ENCODE results near the gene KIAA0040.
A peak's percentile ranks its signal among the peaks of the same experiment; 100 is the strongest.

The KIAA0040 gene

DNA sequence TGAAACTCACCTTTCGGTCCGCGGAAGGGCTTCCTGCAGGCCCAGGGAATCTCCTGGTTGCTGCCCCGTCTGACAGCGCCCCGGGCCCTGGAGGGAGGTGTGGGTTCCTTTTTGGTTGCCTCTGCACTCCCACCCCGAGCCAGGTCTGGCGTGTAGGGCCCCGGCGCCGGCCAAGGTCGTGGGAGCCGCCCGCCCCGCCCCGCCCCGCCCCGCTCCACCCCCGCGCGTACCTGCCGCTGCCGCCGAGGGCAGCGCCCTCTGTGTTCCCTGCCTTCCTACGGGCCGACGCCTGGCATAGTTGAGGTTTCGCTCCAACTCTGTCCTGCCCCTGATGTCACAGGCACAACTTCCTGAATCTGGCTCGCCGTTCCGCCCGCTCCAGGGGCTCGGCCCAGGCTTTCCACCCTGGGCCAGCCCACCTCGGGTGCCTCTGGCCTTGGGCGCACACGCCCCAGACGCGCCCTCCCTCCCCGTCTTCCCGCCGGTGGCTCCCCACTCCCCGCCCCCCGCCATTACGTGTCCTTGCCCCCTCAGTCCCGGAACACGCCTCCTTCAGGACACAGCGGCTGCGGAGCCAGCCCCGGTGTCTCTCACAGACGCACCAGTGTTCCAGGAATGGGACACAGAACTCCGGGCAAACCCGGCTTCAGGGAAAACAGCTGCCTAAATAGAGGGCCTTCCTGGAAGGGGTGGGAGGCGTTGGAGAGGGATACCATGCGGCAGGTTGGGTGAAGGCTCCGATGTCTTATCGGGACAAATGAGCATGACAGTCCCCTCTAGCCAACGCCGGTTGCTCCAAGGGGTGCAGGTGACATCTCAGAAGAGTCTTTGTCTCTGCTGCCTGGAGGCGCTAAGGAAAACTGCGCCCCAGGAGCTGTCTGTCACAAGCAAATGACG lies at the start of gene KIAA0040:
KIAA0040 (minus strand) TSS at position 147 of the 897 bp plus-strand sequence. CDS start 31,763 bp downstream, outside the sequence.
- DNase-seq = peak in 1 of 2 experiments; percentile 57

DNA sequence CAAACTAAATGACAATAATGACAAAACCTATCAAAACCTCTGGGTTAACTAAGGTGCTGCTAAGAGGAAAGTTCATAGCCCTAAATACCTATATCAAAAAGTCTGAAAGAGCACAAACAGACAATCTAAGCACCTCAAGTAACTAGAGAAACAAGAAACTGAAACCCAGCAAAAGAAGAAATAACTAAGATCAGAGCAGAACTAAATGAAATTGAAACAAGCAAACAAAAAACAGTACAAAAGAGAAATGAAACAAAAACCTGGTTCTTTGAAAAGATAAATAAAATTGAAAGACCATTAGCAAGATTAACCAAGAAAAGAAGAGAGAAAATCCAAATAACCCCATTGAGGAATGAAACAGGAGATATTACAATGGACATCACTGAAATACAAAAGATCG lies 44.8 kb upstream of the KIAA0040 start:
- DNase-seq = no peak

- DNase-seq = no peak
These were observed 42.1 kb upstream of the KIAA0040 start for GRCh38 chr1:175234639-175235038.

GRCh38 chr1:175232335-175232734 lies 39.8 kb upstream of the KIAA0040 start:
- DNase-seq = no peak

DNA sequence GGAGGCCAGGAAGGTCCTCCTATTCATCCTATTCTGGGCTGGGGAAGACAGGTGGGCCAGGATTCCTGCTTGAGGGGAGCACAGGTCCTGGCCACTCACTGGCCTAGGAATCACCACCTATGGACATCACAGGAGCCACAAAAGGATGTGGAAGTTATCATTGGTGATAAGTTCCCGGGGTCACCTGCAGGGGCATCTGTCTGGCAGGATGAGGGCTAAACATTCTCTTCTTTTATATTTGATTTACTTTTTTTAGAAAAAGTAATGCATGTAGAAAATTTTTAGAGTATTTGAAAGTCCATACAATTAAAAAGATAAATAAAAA lies 33.2 kb upstream of the KIAA0040 start:
- DNase-seq = no peak

DNA sequence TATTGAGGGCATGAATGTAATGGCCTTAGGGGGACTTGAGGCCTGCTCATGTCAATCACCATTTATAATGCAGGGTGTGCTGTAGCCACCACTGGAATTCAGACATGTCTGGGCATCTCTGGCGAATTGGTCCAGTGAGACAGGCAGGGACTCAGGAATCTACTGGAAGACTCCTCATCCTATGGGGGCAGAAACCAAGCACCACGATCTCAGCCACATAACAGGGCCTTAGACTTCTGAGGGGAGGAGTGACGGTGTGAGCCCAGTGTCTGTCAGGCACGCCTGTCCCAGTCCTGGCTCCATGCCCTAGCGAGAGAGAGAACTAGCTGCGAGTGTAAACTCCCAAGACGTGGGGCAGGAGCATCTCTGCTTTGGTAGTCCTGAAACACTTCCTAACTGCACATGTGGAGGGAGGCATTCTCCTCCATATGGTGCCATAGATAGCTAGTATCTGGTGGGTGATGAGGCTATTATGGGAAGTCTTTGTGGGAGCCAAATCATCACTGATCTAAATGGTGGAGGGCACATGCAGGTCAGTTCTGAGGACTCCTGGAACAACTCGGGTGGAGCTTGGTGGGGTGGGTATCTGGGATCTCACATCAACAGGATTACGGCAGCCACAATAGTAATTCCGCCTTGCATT lies 29.8 kb upstream of the KIAA0040 start:
- no peak for DNase-seq

DNA sequence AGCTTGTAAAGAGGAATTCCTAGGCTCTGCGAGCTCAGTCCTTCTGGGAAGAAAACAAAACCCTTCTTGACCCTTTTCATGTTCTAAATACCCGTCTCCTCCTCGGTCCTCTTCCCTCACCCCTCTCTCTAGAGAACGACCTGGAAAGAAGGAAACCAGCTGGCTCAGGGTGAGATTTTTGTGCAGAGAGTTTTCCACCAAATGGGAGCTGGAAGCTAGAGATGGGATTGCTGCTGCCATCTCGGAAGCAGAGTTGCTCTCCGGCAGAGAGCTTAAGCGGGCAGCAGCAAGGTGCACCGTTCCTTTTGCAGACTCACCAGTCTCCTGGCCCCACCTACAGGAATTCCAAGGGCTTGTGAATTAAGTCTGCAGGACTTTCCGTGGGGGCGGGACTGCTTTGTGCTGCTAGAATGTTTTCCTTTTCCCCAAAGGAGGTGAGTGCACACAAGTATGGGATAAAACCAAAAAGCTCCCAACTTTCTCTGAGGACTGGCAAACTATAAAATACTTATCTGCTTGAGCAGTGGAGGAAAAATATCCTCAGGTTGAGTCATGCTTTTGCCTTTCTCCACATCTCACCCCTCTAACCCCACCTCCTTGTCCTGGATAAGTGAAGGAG lies 29.1 kb upstream of the KIAA0040 start:
- no peak for DNase-seq

DNA sequence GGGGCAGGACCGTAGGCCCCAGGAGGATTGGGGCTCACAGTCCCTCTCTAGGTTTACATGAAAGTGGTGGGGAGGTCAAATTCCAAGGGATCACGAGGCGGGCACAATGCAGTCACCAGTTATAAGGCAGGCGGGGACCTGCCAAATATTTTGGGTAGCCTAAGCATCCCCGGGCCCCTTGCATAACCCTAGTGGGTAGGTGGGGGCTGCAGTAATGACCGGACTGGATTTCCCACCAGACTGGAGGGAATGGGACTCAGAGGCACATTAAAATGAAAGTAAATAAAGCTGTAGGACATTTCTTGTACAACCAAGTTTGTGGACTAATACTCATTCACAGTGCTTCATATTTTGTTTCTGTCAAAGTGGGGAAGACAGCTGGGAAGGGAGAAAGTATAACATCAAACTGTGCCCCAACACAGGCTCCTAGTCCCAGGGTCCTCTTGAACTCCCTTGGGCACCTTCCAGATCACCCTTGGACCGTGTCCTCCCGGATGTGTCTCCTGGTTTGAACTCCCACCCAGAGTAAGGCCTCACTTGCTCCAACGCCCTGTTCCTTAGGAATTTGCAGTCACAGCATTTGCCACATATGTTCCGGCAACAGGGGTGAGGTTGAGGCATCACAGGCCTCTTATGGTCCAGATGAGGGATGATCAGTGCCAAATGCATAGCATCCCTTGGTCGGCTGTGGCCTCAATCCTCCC lies 28.4 kb upstream of the KIAA0040 start:
- no peak for DNase-seq

DNA sequence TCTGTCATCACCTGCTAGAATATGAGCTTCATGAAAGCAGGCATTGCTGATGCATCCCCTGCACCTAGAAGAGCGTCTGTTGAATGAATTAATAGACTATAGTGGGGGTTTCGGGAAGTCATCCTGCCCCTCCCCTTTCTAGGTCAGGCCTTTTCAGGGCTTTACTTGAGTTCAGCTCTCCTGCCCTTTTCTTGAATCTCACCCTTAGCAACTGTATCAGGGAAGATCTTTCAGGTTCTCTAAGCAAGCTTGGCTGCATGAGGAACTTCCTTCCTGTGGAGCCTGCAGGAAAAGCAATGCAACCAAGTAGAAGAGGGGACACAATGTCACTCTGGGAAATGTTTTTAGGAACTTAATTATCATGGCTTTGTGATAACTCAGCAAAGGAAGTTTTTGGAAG lies 27.2 kb upstream of the KIAA0040 start:
- DNase-seq = no peak

DNA sequence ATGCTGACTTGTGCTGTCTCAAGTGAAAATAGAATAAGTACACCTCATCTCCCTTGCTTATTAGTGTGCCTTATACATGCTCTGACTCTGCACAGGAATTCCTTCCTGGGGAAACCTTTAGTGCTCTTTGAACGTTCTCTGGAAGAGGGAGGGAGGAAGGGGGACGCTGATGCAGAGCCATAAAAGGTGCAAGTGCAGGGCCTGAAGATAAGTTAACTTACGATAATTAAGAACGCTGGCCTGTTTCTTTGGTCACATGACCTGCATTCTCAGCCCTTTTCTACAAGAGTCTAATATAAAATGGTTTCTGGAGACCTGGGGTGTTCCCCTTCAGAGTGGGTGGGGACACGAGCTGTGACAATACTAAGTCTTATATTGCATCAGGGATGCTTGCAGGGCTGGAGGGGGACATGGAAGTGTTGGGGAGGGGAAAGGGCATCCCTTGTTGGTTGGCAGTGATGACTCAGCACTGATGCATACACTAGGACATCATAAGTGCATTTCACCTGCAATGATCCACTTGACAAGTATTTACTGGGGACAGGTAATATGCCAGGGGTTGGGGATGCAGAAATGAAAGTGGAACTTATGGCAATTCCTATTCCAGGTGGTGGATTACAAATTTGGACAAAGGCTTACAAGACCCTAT lies 26.3 kb upstream of the KIAA0040 start:
- no peak for DNase-seq

DNA sequence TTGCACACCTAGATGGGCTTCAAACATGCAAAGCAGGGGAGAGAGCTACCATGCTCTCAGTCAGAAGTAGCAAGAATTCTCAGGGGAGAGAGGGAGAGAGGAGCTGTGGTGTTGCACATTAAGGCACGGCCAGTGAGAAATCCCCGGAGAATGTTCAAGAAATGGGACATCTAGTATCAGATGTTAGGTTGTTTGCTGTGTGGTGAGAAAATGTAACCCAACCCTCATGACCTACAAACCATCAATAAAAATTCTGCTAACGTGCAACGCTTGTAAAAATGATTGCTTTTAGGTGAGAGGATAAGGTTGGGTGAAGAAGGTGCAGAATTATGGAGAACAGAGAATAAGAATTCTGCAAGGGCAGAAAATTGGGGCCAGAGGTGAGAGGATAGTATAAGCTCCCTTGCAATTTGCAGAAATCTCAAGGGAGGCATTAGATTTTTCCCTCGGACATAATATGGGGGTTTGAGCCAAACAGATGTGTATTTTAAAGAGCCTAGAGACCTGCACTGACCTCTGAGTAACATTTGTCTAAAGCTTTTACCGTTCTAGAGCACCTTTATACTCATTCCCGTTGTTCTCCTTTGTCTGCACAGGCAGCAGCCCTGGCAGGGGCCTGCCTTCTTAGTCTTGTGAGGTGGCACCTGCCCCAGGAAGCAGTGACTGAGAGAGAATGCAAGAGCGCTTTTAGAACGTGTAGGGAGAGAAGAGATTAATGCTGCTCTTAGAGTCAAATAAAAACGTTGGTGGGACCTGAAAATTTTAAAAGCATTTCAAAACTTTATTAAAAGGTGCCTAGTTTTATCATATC lies 25.4 kb upstream of the KIAA0040 start:
- no peak for DNase-seq

GRCh38 chr1:175216444-175216843 lies 23.9 kb upstream of the KIAA0040 start:
- DNase-seq = no peak

DNA sequence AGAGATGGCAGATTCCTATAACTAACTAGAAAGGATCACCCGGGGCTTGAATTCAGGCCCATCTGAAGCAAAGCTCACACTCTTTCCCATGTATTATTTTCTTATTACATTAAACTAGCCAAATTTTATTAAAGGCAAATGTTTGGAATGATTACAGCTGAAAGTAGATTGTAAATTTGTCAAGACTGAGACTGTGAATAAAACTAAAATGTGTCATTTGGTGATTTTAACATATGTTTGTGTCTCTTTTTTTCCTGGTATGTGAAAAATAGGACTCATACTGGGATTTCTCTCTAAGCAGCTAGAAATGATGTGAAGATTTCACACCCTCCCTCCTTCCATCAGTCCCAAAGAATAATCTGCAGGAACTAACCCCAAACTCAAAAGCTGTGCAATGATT lies 19.1 kb upstream of the KIAA0040 start:
- no peak for DNase-seq

- no peak for DNase-seq
These were observed 18.2 kb upstream of the KIAA0040 start for GRCh38 chr1:175210744-175211143.

DNA sequence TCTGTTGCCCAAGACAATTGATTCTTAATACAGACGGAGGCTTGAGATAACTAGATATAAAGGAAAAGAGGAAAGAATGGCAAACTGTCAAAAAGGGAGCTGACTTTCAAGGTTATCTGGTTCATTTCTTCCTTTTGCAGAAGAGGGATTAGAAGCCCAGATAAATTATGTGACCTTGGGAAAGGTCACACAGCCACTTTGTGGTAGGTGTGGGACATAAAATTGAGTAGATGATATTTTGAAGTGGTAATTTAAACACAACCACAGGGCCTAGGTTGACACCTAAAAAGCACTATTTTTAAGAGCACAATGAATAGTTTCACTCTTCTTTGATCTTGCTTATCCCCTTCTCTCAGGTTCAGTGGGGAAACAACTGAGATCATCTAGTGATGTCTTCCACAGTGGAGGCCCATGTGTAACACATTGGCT lies 16.9 kb upstream of the KIAA0040 start:
- no peak for DNase-seq

DNA sequence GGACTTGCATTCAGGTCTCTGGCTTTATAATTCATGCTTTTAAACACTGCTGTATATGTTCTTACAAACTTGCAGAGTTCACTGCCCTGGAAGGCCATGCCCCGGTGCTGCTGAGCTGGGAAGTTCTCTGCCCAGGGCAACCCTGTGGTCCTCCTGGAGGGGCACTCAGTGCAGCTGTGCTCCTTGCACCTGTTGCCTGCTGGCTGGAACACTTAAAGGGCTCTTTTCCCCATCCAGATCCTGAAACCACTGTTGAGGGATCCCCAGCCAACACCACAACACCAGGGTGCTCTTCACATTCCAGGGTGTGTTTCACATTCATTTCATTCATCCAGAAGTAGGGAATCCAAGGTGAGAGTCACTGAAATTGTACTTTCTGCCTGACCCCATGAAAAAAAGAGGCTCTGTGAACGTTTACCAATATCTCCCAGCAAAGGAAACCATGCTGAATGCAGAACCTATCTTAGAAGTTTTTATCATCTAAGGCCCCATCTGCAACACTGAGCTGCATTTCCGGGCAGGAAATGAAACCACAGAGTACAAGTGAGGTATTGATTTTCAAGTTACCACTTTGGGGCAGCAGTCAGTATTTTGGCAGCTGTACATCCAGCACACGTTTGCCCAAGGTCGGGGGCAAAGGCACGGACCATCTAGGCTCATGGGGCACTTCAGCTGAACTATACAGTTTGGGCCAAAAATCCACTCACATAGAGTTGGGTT lies 16.4 kb upstream of the KIAA0040 start:
- no peak for DNase-seq

- peak in 1 of 2 experiments; percentile 16 for DNase-seq
These were observed 15.4 kb upstream of the KIAA0040 start for GRCh38 chr1:175207971-175208370.

DNA sequence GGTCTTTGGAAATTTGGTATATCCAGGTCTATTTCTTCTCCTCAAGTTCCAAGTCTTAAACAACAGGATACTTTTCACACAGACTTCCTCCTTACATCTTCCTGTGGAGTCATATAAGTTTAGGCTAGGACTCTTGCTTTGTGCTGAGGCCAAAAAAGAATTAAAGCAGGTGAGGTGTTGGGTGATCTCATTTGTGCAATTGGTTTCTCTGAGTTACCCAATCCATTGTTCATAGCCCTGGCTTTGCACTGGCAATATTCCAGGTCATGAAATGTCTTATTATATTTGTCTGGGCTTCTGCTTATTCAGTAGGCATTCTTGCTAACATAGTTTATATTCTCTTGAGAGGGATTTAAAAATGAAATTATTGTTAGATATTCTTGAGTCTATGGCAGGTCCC lies 14.1 kb upstream of the KIAA0040 start:
- DNase-seq = no peak

DNA sequence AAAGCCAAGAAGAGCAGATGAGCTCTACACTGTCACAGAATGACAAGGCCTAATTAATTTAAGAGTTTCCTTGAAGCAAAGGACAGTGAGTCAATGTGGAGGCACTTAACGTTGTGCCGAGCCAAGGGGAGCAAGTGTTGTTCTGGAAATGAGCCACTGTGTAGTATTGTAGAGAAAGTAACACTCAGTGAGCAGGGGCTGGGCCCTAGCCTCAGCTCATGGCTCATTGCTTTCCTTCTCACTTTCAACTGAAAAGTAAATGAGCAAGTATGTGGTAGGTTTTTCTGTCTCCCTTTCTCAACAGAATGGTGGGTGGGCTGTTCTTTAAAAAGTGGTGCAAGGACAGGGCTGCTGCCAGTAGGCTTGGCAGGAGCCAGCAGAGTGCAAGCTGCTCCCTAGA lies 11.8 kb upstream of the KIAA0040 start:
- no peak for DNase-seq

- DNase-seq = no peak
These were observed 11.0 kb upstream of the KIAA0040 start for GRCh38 chr1:175203570-175204068.
